Measurements from ENCODE around the gene NPB. TPM values are rescaled to one million over a fixed set of nuclear protein-coding genes. Genes with fewer than 3 reads are reported as not detected.
A peak's percentile ranks its signal among the peaks of the same experiment; 100 is the strongest.

Gene NPB
- total RNA-seq (2012; rRNA removed): under 0.01 and 0.25 TPM in 2 replicates

DNA sequence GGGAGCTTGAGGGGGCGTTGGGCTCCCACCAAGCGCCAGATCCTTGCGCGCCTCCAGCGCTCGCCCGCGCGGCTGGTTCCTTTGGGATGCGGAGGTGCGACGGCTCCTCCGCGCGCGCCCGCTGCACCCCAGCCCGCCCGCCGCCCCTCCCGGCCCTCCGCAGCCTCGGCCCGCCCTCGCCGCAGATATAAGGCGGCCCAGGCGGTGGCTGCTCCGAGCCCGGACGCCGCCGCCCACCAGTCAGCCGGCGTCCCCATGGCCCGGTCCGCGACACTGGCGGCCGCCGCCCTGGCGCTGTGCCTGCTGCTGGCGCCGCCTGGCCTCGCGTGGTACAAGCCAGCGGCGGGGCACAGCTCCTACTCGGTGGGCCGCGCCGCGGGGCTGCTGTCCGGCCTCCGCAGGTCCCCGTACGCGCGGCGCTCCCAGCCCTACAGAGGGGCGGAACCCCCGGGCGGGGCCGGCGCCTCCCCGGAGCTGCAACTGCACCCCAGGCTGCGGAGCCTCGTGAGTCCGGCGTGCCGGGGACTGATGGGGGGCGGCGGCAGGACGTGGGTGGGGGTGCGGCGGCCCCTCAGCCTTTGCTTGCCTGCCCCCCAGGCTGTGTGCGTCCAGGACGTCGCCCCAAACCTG lies at the start of gene NPB:
Gene NPB (plus strand): TSS at position 216 of the 630 bp plus-strand sequence. CDS start 40 bp downstream, at position 256.
- Histone ChIP-seq H3K4me2 (ENCODE audit: low read length) (peak within 1 kb of the TSS; percentile 86), H3K4me3 (ENCODE audit: low read length) (peak within 1 kb of the TSS; percentile 62), H3K9me3 (replicated peaks; ENCODE audit: low read length) (no peaks in the 10 kb centered on the region), H3K9ac (ENCODE audit: low read depth, low read length) (no peak within 1 kb of the TSS), H3K36me3 (ENCODE audit: insufficient read depth, low read length) (peaks cover 44% of the 10 kb centered on the region), H3K27me3 (ENCODE audit: control insufficient read depth, insufficient read depth, low read length) (no peaks in the 10 kb centered on the region), H3K4me1 (ENCODE audit: control insufficient read depth, insufficient read depth, low read length) (peaks cover 17% of the 10 kb centered on the region)

DNA sequence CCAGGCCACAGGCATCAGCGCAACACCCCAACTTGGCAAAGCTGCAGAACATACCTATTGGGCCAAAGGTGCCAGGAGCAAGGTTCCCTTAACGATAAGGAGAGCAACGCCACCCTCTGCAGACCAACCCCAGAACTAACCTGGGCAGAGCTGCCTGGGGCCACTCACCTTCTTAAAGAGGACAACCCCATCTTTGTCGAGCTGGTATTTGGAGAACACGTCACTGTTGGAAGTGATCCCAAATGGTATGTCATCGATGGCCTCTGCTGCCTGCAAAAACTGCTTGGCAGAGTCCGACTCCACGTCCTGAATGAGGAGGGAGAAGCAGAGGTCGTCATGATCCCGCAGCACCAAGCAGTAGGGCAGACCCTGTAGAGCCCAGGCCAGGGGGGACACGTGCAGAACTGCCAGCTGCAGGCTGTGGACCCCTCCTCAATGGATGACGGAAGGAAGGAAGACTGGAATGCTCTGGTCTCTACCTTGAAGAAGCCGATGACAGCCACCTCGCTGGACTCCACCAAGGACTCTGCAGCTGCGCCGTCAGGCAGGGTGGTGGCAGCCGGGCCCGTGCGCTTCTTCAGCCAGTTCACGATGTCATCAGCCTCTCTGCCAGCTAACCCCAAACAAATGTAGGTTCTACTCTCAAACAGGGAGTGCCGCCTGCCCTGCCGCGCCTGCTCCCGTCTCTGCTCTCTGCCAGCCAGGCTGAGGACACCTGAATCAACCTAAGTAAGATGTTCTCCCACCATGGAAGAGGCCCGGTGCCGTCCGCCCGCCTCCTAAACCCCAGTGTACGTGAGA lies 46.9 kb upstream of the NPB start:
- Histone ChIP-seq H3K4me2 (ENCODE audit: low read length) (peak overlapping the region; percentile 19), H3K36me3 (ENCODE audit: insufficient read depth, low read length) (peaks cover 73% of the 10 kb centered on the region), H3K4me1 (ENCODE audit: control insufficient read depth, insufficient read depth, low read length) (peaks cover 31% of the 10 kb centered on the region), H3K9me3 (replicated peaks; ENCODE audit: low read length) (no peaks in the 10 kb centered on the region), H3K27me3 (ENCODE audit: control insufficient read depth, insufficient read depth, low read length) (no peaks in the 10 kb centered on the region), H3K4me3 (ENCODE audit: low read length) (no peak overlapping the region), H3K9ac (ENCODE audit: low read depth, low read length) (no peak overlapping the region)

DNA sequence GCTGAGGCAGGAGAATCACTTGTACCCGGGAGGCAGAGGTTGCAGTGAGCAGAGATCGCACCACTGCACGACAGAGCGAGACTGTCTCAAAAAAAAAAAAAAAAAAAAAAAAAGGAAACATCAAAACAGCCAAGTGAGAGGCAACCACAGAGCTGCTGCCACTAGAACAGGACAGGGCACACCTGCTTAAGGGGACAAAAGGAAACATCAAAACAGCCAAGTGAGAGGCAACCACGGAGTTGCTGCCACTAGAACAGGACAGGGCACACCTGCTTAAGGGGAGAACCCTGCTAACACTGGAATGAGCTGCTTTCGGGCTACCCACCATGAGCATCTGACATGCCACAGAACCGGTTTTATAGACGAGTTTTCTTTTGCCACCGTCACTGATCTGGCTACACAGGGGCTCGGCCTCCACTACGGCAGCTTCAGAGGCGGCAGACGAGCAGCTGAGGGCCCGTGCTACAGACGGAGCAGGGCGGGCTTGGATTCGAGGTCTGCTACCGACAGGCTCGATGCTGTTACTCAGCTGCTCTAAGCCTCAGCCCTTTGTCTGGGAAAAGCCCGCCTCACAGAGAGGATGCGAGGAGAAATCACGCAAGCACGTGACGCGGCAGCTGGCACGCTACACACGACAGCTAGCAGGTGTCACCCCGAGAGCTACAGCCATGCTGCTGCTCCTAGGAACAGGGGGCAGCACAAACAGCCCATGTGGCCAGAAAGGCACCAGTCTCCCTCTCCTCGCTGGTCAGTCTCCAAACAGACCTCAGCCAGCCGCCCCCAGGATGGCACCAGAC lies 43.7 kb upstream of the NPB start:
- no peaks in the 10 kb centered on the region for H3K27me3 ChIP-seq (ENCODE audit: control insufficient read depth, insufficient read depth, low read length)
- H3K9ac ChIP-seq (ENCODE audit: low read depth, low read length): peak overlapping the region; percentile 90
- H3K36me3 ChIP-seq (ENCODE audit: insufficient read depth, low read length): peaks cover 54% of the 10 kb centered on the region
- peak overlapping the region; percentile 95 for H3K4me3 ChIP-seq (ENCODE audit: low read length)
- no peaks in the 10 kb centered on the region for H3K9me3 ChIP-seq (replicated peaks; ENCODE audit: low read length)
- H3K4me1 ChIP-seq (ENCODE audit: control insufficient read depth, insufficient read depth, low read length): peaks cover 40% of the 10 kb centered on the region
- H3K4me2 ChIP-seq (ENCODE audit: low read length): peak overlapping the region; percentile 96

DNA sequence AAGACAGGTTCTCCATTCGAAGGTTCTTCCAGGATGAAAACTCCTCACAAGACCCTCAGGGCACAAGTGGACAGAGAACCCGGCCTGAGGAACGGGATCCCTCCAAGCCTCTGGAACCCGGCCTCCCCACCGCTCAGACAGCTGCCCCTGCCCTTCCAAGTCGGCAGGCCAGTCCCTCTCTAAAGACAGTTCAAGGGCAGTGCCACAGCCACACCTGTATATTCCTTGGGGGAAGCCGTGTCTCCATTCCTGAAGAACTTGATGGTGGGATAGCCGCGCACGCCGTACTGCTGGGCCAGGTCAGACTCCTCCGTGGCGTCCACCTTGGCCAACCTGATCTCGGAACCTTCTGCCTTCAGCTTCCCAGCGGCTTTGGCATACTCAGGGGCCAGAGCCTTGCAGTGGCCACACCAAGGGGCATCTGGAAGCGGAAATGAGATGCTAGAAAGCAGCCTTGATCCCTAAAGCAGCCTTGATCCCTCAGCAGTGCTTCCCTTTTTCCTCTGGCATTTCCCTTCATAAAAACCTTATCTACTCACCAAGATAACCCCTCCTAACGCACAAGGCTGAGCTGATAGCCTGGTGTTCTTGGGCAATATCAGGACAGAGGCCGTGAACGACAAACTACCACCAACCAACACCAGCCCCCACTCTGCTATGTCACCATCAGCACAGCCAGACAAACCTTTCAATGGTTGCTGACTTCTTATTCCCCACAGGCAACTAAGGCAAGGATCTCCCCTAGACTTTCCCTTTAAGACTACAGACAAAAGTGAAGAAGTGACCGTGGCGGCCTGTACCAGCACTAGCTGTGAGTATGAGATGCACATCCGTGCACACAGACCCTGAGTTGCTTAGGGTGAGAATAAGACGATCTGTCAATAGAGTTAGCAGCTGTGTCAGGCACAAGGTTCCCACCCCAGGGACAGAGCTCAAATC lies 42.8 kb upstream of the NPB start:
- H3K4me1 ChIP-seq (ENCODE audit: control insufficient read depth, insufficient read depth, low read length): peaks cover 40% of the 10 kb centered on the region

DNA sequence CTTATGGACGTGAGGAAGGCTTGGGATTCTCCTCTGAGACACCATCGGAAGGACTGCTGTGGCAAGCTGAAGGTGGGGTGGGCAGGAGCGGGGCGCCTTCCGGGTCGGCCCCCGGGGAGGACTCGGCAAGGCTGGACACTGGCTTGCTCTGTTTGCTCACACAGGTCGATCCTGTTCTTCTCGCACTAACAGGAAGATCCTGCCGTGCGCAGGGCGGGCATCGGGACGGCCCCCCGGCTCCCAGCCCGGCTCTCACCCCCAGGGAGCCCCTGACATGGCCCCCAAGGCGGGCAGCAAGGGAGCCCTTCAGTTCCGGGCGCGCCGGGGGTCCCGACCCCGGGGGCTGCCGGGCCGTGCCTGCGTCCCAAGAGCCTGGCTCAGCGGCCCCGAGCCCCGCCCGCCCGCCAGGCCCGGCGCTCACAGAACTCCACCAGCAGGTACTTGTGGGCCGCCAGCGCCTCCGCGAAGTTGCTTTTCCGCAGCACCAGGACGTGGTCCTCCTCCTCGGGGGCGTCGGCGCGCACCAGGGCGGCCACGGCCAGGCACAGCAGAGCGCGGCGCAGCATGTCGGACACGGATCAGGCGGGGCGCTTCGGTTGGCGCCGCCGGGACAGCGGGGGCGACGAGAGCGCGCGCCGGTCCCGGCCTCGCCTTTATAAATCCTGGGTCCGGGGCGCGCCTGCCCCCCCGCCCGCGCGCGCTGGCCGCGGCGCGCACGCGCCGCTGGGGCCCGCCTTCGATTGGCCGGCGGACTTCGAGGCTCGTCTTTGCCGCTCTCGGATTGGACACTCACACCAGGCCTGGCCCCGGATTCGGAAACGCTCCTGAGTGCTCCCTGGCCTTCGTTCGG lies 41.9 kb upstream of the NPB start, which contains the start of gene P4HB:
Gene P4HB (minus strand): TSS at position 630 of the 850 bp plus-strand sequence. CDS start 64 bp downstream, at position 566.
- H3K9ac ChIP-seq (ENCODE audit: low read depth, low read length): peak within 1 kb of the TSS; percentile 96
- H3K36me3 ChIP-seq (ENCODE audit: insufficient read depth, low read length): peaks cover 47% of the 10 kb centered on the region
- H3K9me3 ChIP-seq (replicated peaks; ENCODE audit: low read length): no peaks in the 10 kb centered on the region
- H3K27me3 ChIP-seq (ENCODE audit: control insufficient read depth, insufficient read depth, low read length): no peaks in the 10 kb centered on the region
- peak within 1 kb of the TSS; percentile 96 for H3K4me2 ChIP-seq (ENCODE audit: low read length)
- H3K4me3 ChIP-seq (ENCODE audit: low read length): peak within 1 kb of the TSS; percentile 95
- peaks cover 37% of the 10 kb centered on the region for H3K4me1 ChIP-seq (ENCODE audit: control insufficient read depth, insufficient read depth, low read length)

More for the DNA sequence above, 42.8 kb upstream of the NPB start:
- Histone ChIP-seq H3K27me3 (ENCODE audit: control insufficient read depth, insufficient read depth, low read length) (no peaks in the 10 kb centered on the region), H3K4me2 (ENCODE audit: low read length) (peak overlapping the region; percentile 96), H3K36me3 (ENCODE audit: insufficient read depth, low read length) (peaks cover 51% of the 10 kb centered on the region), H3K9ac (ENCODE audit: low read depth, low read length) (peak overlapping the region; percentile 90), H3K9me3 (replicated peaks; ENCODE audit: low read length) (no peaks in the 10 kb centered on the region), H3K4me3 (ENCODE audit: low read length) (peak overlapping the region; percentile 95)

DNA sequence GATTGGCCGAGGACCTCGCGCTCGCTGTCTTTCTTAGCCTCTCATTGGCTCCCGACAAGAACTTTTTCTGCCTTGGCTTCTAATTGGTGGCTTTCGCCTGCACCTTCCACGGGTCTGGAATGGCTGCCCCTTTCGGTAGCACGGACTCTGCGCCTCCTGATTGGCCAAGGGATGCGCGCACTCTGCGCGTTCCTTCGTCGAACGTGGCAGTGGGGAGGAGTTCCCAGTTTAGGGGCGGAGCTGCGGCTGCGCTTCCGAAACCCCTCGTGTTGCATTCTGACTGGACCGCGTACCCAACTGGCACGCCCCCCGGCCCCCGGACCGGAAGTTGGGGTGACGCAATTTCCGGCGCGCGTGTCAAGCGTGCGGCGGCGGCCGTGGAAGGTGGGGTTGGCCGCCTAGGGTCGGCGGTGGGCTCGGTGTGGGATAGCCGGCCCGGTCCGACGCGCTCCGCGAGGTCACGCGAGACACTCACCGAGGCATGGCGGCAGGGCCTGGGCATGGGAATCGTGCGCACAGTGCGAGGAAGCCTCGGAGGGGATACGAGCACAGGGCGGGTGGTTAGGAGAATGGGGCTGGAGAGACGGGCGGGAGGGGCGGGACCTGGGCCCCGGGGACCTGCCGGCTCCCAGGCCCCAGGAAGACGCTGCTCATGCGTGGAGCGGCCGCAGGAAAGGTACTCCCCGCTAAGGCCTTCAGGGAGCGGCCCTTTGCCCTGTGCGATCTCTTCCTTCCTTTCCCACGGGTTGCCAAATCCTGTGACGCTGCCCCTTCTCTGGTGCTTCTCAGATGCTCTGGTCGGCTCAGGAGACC lies 41.1 kb upstream of the NPB start:
- Histone ChIP-seq H3K4me3 (ENCODE audit: low read length) (peak overlapping the region; percentile 87), H3K9ac (ENCODE audit: low read depth, low read length) (peak overlapping the region; percentile 96), H3K36me3 (ENCODE audit: insufficient read depth, low read length) (peaks cover 47% of the 10 kb centered on the region), H3K9me3 (replicated peaks; ENCODE audit: low read length) (no peaks in the 10 kb centered on the region), H3K4me2 (ENCODE audit: low read length) (peak overlapping the region; percentile 94), H3K27me3 (ENCODE audit: control insufficient read depth, insufficient read depth, low read length) (no peaks in the 10 kb centered on the region), H3K4me1 (ENCODE audit: control insufficient read depth, insufficient read depth, low read length) (peaks cover 29% of the 10 kb centered on the region)

DNA sequence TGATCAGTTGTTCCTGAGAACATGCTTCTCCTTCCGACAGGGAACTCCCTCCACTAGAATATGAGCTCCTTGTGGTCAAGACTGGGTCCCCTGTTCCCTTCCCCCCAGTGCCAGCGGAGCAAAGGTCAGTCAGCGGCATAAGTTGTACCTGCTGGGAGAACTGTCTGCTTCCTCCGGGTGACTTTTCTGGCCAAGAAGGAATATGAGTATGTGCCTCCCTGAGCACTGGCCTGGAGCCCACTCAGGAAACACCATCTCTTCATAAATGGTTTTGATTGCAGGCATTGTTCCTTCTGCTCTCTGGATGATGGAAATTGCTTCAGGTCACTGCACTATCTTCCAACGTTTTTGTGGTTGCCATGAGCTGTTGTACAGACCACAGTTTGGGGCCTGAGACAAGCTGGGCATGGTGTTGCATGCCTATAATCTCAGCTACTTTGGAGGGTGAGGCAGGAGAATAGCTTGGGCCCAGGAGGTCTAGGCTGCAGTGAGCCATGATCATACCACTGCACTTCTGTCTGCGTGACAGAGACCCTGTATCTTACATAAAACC lies 38.8 kb upstream of the NPB start:
- H3K27me3 ChIP-seq (ENCODE audit: control insufficient read depth, insufficient read depth, low read length): no peaks in the 10 kb centered on the region
- H3K9me3 ChIP-seq (replicated peaks; ENCODE audit: low read length): no peaks in the 10 kb centered on the region
- no peak overlapping the region for H3K9ac ChIP-seq (ENCODE audit: low read depth, low read length)
- peaks cover 36% of the 10 kb centered on the region for H3K4me1 ChIP-seq (ENCODE audit: control insufficient read depth, insufficient read depth, low read length)
- H3K4me2 ChIP-seq (ENCODE audit: low read length): peak overlapping the region; percentile 34
- H3K36me3 ChIP-seq (ENCODE audit: insufficient read depth, low read length): peaks cover 46% of the 10 kb centered on the region
- no peak overlapping the region for H3K4me3 ChIP-seq (ENCODE audit: low read length)

DNA sequence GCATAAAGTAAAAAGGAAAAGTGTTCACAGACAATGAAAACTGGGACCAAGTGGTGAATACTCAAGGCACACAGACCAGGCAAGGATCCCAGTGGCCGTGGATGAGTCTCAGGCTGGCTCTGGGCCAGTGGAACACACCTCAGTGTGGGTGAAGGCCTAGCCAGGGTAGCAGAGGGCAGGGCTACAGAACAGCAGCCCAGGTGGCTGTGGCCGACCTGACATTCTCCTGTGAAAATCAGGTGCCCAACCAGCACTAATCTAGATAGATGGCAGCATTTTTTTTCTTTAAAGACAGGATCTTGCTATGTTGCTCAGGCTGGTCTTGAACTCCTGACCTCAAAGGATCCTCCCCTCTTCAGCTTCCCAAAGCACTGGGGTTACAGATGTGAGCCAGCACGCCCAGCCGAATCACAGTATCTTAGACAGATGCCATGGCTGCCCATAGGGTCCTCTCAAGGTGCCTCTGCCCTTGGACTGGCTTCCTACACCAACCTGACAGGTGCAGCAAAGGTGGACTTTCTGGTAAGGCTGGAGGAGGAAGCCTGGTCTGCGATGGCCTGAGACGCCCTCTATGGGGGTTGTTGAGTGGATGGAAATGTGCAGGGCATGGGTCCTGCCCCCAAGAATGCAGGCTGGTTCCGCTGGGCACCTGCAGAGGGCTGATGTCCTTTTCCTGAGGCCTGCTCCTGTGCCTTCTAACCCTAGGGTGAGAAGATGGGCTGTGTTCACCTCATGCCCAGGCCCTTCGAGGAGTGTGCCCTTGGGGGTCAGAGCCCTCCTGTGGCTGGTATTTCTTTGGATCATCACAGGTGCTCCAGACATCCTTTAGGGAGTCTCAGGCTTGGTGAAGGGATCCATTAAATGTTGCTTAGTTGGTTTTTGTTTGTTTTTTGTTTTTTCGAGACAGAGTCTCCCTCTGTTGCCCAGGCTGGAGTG lies 37.9 kb upstream of the NPB start:
- peaks cover 44% of the 10 kb centered on the region for H3K36me3 ChIP-seq (ENCODE audit: insufficient read depth, low read length)
- H3K27me3 ChIP-seq (ENCODE audit: control insufficient read depth, insufficient read depth, low read length): no peaks in the 10 kb centered on the region
- peak overlapping the region; percentile 13 for H3K9ac ChIP-seq (ENCODE audit: low read depth, low read length)
- H3K4me3 ChIP-seq (ENCODE audit: low read length): no peak overlapping the region
- H3K9me3 ChIP-seq (replicated peaks; ENCODE audit: low read length): no peaks in the 10 kb centered on the region
- peaks cover 35% of the 10 kb centered on the region for H3K4me1 ChIP-seq (ENCODE audit: control insufficient read depth, insufficient read depth, low read length)
- H3K4me2 ChIP-seq (ENCODE audit: low read length): peak overlapping the region; percentile 34
